HG03025 (cell line): ENCODE measurements around the gene TENM3.
A peak's percentile ranks its signal among the peaks of the same experiment; 100 is the strongest.
"Not testable (repeated sequence)": the region's sequence is repeated elsewhere in the genome, so short reads cannot be mapped to it uniquely, and the experiment has no call there.

Source experiments
- ATAC-seq: cut with Tn5 transposase; IDR thresholded peaks from one replicate; pipeline ENCODE4 v1.9.1; 2021; ENCODE audit warnings: mild to moderate bottlenecking, moderate library complexity; ENCODE audit not compliant: unreplicated experiment, low FRiP score

TENM3 gene

DNA sequence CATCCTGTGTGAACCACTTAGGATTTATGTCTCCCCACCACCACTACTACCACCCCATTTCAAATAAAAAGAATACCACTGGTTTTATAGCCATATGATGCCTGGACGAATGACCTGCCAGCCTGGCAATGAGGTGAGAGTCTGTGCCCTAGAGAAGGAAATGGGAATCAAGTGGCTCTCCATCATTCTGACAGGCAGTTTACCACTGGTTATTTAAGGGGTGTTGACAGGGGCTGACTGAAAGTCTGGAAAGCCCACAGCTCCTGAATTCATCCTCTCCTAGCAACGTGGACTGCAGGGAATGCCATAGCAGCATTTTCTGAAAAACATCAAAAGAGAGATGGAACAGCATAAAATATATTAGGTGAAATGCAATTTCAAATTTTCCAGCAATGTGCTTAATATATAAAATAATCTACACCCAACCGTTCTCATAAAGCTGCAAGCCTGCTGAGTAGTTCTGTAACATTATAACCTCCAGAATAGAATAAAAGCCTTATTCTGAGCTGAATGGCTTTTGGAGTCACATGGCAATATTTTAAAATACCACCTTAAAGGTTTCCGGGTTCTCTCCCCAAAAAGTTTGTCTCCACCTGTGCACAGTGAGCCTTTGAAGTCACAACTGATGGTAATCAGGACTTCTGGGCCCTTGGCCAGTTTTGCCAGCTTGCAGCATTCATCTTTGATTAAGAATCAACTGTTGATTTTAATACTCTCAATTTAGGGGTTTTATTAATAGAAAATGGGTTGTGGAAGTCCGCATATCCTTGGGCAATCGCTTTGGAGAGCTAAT lies 552.4 kb downstream of the TENM3 start:
- no peak for ATAC-seq

GRCh38 chr4:182799515-182800215 lies 556.5 kb downstream of the TENM3 start:
- no peak for ATAC-seq

GRCh38 chr4:182800216-182800515 lies 557.0 kb downstream of the TENM3 start:
- ATAC-seq, result no peak

- ATAC-seq, result no peak
Measured at GRCh38 chr4:182801636-182802035, 558.4 kb downstream of the TENM3 start.

GRCh38 chr4:182802621-182803020 lies 559.4 kb downstream of the TENM3 start:
- no peak for ATAC-seq

DNA sequence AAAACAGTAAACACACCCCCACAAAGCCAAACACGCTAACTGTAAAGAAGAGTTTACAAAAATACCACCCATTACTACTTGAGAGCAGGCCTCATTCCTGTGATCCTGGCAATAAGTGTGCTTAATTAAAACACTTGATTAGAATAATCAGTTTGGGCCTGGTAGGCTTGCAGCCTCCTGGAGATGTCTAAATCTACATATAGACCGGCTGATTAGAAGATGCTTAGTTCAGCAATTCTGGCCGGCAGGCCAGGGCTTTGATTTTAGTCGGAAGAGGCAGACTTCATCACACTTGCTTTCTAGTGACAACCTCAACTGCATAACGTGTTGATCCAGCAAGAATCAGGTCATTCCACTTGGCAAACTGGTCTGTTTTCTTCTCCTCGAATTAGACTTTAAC lies 560.0 kb downstream of the TENM3 start:
- no peak for ATAC-seq

GRCh38 chr4:182804131-182804530 lies 560.9 kb downstream of the TENM3 start:
- no peak for ATAC-seq

DNA sequence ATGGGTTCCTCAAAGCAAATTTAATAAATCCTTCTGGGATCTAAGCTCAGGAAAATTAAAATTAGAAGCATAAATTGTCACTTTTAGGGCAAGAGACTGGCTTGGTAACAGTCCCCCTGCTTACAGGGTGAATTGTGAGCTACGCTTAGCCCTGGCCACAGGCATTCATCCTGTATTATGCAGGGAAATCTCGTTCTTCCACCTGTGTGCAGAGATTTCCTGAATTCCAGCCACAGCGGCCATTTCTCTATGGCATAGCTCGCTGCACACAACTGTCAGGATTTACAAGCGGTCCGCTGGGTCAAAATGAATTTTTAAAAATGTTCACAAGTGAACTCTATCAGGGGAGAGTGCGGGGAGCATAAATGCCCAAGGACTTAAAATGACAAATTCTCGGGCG lies 562.1 kb downstream of the TENM3 start:
- ATAC-seq, result no peak

DNA sequence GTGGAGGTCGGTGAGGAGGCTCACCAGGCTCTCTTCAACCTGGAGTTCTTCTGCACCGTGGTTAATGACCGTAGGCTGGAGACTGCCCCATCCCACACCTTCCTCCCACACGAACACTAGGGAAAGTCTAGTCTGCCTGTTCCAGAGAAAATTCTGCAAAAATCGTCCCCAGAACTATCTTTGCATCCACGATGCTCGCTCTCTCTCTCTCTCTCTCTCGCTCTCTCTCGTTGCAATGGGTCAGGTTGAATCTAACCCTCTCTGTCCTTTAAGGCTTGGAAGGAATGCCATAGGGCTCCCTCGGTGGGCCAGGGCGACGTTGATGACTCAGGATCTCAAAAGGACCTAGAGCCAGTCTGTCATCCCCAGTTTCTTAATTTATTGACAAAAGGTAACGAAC lies 562.5 kb downstream of the TENM3 start:
- no peak for ATAC-seq

- peak; percentile 50 for ATAC-seq
Measured at GRCh38 chr4:182806259-182807252, 563.4 kb downstream of the TENM3 start.

DNA sequence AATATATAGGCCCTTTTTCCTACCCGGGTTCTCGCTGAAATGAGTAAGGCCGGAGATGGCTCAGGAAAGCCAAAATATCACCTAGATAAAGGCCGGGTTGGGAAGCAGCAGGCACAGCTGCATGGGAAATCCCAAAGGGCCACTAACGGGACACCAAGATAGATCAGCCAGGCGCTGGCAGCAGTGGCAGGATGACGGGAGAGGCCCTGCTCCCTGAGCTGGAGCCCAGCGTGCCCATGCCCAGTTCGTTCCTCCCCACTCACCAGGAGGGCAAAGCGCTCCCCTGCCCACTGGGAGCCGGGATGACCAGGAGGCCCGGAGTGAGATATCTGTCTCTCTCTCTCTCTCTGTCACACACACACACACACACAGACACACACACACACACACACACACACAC lies 564.1 kb downstream of the TENM3 start:
- no peak for ATAC-seq

GRCh38 chr4:182807767-182808548 lies 564.8 kb downstream of the TENM3 start:
- no peak for ATAC-seq

DNA sequence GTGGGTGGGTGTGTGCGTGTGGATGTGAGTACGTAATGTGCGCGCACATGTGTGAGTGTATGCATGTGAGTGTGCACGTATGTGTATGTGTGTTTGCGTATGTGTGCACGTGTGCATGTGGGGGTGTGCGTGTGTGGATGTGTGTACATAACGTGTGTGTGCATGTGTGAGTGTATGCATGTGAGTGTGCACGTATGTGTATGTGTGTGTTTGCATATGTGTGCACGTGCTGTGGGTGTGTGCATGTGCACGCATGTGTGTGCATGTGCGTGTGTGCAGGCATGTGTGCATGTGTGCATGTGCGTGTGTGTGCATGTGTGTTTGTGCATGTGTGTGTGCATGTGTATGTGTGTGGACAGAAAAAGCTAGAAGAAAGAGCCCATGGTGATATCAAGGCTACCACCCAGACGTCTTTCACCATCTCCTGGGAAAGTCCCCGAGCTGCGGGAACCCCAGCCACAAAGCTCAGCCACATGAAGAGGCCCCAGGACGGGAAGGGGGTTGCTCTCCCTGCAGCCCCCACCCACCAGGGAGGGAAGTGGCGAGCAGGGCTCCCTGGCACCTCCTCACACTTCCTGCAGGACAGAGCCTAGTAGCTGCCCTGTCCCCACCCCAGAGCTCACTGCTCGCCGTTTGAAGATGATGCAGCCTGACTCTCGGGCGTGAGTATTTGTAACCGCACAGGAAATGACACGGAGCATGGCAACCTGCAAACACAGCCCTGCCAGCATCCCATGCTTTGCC lies 565.6 kb downstream of the TENM3 start:
- peak; percentile 80 for ATAC-seq

DNA sequence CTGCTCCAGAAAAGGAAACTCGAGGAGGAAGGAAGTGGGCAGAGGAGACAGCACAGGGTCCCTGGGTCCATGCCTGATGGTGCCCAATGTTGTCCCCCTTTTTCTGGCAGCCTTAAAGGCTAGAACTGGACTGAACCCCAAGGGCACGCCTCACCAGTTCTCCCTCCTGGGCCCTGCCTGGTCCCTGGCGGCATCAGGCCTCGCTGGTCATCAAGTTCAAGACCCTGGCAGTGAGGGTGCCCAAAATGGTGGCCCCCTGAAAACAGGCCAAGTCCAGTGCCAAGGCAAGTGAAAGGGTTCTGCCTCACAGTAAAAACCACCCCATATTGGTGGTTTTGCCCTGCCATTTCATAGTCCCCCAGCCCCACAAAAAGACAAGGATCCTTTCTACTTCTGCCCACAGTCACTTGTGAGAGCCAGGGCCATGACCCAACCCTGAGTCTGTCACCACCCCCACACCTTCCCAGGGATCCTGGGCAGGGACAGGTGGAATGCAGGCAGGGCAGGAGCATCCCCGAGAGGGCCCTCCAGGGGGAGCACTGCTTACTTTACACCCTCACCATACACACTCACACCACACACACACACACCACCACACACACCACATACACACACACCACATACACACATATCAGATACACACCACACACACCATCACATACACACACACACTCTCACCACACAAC lies 566.4 kb downstream of the TENM3 start:
- ATAC-seq, result peak; percentile 26

- ATAC-seq, result no peak
Measured at GRCh38 chr4:182810103-182810615, 567.0 kb downstream of the TENM3 start.

DNA sequence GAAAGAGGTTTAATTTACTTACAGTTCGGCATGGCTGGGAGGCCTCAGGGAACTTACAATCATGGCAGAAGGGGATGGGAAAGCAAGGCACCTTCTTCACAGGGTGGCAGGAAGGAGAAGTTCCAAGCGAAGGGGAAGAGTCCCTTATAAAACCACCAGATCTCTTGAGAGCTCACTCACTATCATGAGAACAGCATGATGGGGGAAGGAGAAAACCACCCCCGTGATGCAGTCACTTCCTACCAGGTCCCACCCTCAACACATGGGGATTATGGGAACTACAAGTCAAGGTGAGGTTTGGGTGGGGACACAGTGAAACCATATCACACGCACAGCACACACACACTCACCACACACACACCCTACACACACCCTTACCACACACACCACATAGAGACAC lies 569.7 kb downstream of the TENM3 start:
- ATAC-seq, result no peak

- not testable (repeated sequence) for ATAC-seq
Measured at GRCh38 chr4:182814065-182814464, 570.9 kb downstream of the TENM3 start.

DNA sequence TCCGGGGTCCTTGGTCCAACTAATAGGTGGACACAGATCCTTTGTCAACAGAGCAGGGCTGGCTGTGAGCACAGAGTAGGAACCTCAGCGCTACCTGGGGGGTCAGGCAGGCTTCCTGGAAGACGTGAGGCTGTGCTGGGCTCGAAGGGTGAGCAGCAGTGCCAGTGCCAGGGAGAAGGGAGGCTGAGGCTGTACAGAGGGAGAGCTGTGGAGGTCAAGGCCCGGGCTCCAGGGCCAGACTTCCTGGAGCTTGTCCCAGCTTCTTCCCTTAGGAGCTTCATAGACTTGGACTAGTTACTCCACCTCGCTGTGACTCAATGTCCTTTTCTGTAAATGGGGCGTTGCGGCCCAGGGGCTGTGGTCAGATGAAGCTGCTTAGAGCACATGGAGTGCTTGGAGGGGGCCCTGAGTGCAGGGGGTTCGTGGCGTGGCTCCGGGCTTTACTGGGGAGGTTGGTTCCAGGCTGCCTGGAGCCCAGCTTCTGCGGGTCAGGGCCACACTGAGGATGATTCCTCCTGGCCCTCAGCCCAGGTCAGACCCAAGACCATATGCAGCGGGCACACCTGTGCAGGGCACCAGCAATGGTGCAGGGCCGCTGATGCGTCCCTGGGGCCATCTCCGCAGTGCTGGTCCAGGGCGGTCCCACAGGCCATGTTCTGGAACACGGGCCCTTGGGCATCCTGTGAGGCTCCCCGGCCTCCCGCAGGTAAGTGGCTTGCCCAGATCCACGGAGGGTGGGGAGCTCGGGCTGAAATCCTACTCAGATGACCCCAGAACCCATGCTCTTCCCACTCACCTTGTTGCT lies 575.9 kb downstream of the TENM3 start:
- no peak for ATAC-seq
